Ovary (tissue), 9 donors: ENCODE results near the gene CDK5RAP3. TPM values are rescaled to one million over a fixed set of nuclear protein-coding genes. Genes with fewer than 3 reads are reported as not detected.
"Not testable (repeated sequence)": the region's sequence is repeated elsewhere in the genome, so short reads cannot be mapped to it uniquely, and the experiment has no call there.

Experiments
- DNase-seq, 5 donors: peaks; one replicate each; pipeline ENCODE4 v3.0.0-alpha.2; 2019 to 2020
- H3K27ac ChIP-seq, 2 donors: fragments of 200-600 bp; one replicate each; pipeline versions ENCODE4 v1.5.1 to v1.8.0; 2019 to 2022
- H3K27me3 ChIP-seq: fragments of 200-600 bp; one replicate; pipeline ENCODE4 v1.8.0; 2022
- H3K36me3 ChIP-seq: fragments of 200-600 bp; sonication (generic); one replicate; pipeline ENCODE4 v1.5.1; 2019
- H3K4me1 ChIP-seq: one replicate; pipeline ENCODE4 v1.8.1; 2013; ENCODE audit warnings: mild to moderate bottlenecking, moderate library complexity; ENCODE audit not compliant: insufficient read depth
- H3K4me3 ChIP-seq: fragments of 200-600 bp; sonication (generic); one replicate; pipeline ENCODE4 v1.5.1; 2017
- H3K9me3 ChIP-seq, 2 donors: fragments of 200-600 bp in 1 of 2; sonication (generic) in 1 of 2; one replicate each; pipeline versions ENCODE4 v1.5.1 to v1.8.1; 2013 to 2019; ENCODE audit warnings: mild to moderate bottlenecking in 1 of 2, moderate library complexity in 1 of 2
- EP300 ChIP-seq: sonication (generic); formaldehyde crosslinking; IDR thresholded peaks from one replicate; pipeline ENCODE4 v1.6.1; 2017; ENCODE audit warnings: antibody characterized with exemption
- POLR2A ChIP-seq: fragments of 450-650 bp; IDR thresholded peaks from one replicate; pipeline ENCODE4 v1.6.1; 2017; ENCODE audit warnings: antibody characterized with exemption, mild to moderate bottlenecking, moderate library complexity
- WGBS, 3 donors: extraction: QIAGEN DNeasy Blood & Tissue Kit in 1 of 3; methylation state at CpG; one replicate each; pipeline versions ENCODE4 v1.1.5 to v1.1.7; 2013 to 2017; 5-methylcytosine and 5-hydroxymethylcytosine counted together
- intact Hi-C, 4 donors: fragments of 100-400 bp; cut with DNase I; formaldehyde crosslinking; loops; one replicate each; pipeline versions ENCODE4 v1.11.0 to v1.15.1; 2022 to 2023
- polyA plus RNA-seq, 2 donors: library from polyadenylated mRNA; stranded (reverse); fragments of 200-250 nt in 1 of 2; fragments of 350-450 nt in 1 of 2; fragmentation: Illumina TruSeq in 1 of 2; extraction: RNeasy Lipid Tissue Mini Kit (QIAGEN cat#74804) in 1 of 2; gene quantifications; one replicate each; pipeline ENCODE4 v1.2.3, GENCODE V29; 2013 to 2014
- total RNA-seq, 7 donors: library from RNA; depleted of rRNA in 2 of 7; stranded (reverse); fragments of >200 nt in 2 of 7; fragmentation: NEBNext Ultra II Directional in 3 of 7; extraction: Animal tissue kit (Norgen Biotek cat#: 25700) in 3 of 7; gene quantifications; one replicate each; pipeline versions ENCODE4 v1.1.0 to v1.2.4, GENCODE V29; 2016 to 2023
- TF ChIP-seq, protein P1 (sequence below), 3 donors: fragments of 450-650 bp in 2 of 3; fragments of 200-600 bp in 1 of 3; IDR thresholded peaks; one replicate each; pipeline versions ENCODE4 v1.5.1 to v1.8.0; 2016 to 2022; ENCODE audit warnings: antibody characterized with exemption in 3 of 3, mild to moderate bottlenecking in 1 of 3
- donor health status: DM: no; HTN: no; CAD: no; lungs with moderate emphysema.
- donor health status: DM: no; HTN: no; CAD: no.
- donor health status: Bipolar disorder and iron deficiency.
- donor health status: DM: yes; HTN: yes; CAD: no.
- donor health status: DM: no; HTN: no; CAD: no.
- donor health status: DM: yes; HTN: yes; CAD: no.

Gene CDK5RAP3
- total and polyA plus RNA-seq, 9 donors, result 125 to 197 (median 144) TPM

DNA sequence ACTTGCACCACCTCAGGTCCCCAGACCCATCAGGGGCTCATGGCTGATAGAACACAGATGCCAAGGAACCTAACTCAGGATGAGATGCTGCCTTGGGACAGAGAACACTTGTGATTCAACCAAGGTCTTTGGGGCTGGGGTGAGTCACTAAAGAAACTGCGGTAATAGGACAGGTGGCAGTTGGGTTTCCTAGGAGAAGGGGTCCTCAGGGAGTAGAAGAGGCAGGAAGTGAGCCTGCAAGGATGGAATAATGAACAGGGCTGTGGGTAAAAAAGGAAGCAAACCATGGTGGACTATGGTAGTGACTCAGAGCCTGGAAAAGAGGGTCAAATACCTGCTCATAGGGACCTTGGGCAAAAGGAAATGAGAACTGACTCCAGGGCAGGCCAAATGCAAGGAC lies 36.1 kb upstream of the CDK5RAP3 start:
- no peaks in the 10 kb centered on the region for H3K9me3 ChIP-seq
- TF ChIP-seq EP300 (no peak), POLR2A (no peak)
- TF ChIP-seq, protein P1, sequence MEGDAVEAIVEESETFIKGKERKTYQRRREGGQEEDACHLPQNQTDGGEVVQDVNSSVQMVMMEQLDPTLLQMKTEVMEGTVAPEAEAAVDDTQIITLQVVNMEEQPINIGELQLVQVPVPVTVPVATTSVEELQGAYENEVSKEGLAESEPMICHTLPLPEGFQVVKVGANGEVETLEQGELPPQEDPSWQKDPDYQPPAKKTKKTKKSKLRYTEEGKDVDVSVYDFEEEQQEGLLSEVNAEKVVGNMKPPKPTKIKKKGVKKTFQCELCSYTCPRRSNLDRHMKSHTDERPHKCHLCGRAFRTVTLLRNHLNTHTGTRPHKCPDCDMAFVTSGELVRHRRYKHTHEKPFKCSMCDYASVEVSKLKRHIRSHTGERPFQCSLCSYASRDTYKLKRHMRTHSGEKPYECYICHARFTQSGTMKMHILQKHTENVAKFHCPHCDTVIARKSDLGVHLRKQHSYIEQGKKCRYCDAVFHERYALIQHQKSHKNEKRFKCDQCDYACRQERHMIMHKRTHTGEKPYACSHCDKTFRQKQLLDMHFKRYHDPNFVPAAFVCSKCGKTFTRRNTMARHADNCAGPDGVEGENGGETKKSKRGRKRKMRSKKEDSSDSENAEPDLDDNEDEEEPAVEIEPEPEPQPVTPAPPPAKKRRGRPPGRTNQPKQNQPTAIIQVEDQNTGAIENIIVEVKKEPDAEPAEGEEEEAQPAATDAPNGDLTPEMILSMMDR (IDR thresholded peaks at IDR 0.05), result no peak
- no peak for DNase-seq
- no peaks in the 10 kb centered on the region for H3K36me3 ChIP-seq
- WGBS, 3 donors, result 91 to 96% (median 95%) methylated on average over 1 of the region's 1 CpG
- intact Hi-C loops, result no loop called here
- no peaks in the 10 kb centered on the region for H3K4me1 ChIP-seq
- H3K4me3 ChIP-seq, result no peak overlapping the region
- H3K27me3 ChIP-seq, result no peaks in the 10 kb centered on the region
- H3K27ac ChIP-seq, result no peak overlapping the region

- H3K27ac ChIP-seq, H3K36me3 ChIP-seq, H3K27me3 ChIP-seq, H3K4me1 ChIP-seq, H3K9me3 ChIP-seq, intact Hi-C loops, DNase-seq, H3K4me3 ChIP-seq: not testable (repeated sequence)
- 64 to 82% (median 76%) methylated on average over 3 of the region's 3 CpGs for WGBS, 3 donors
Measured at GRCh38 chr17:47935468-47935867, 35.4 kb upstream of the CDK5RAP3 start.

DNA sequence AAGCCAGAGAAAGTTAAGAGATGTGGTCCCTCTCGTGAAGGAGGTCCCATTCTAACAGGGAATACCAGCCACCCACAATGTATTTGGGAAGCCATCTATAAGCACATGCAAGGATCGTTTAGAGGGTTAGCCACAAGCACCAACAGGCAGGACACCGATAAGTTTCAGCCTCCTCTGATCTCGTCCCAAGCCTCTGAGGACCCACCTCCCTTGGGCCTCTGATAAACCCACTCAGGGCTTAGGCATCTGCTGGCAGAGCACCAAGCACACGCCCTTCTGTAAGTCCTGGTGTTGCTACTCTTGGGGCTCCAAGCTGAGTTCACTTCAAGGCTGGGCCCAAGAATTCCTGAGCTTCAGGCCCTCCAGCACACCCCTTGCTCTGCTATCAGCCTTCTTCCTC lies 35.0 kb upstream of the CDK5RAP3 start:
- H3K27me3 ChIP-seq, result no peaks in the 10 kb centered on the region
- WGBS, 3 donors, result 56 to 76% (median 67%) methylated on average over 5 of the region's 5 CpGs
- no peak overlapping the region for H3K27ac ChIP-seq
- TF ChIP-seq POLR2A (no peak), EP300 (no peak)
- TF ChIP-seq, protein P1 (IDR thresholded peaks at IDR 0.05), result no peak
- intact Hi-C loops, result no loop called here
- no peak overlapping the region for H3K4me3 ChIP-seq
- no peaks in the 10 kb centered on the region for H3K9me3 ChIP-seq
- DNase-seq, result no peak
- H3K36me3 ChIP-seq, result no peaks in the 10 kb centered on the region
- H3K4me1 ChIP-seq, result peaks cover 3% of the 10 kb centered on the region

GRCh38 chr17:47937941-47938340 lies 33.0 kb upstream of the CDK5RAP3 start:
- Histone ChIP-seq H3K27me3 (no peaks in the 10 kb centered on the region), H3K9me3 (no peaks in the 10 kb centered on the region), H3K36me3 (no peaks in the 10 kb centered on the region), H3K4me1 (peaks cover 6% of the 10 kb centered on the region), H3K4me3 (no peak overlapping the region), H3K27ac (no peak overlapping the region)
- WGBS, 3 donors, result 87 to 94% (median 93%) methylated on average over 5 of the region's 5 CpGs
- intact Hi-C loops, result no loop called here
- TF ChIP-seq POLR2A (no peak), EP300 (no peak)
- TF ChIP-seq, protein P1 (IDR thresholded peaks at IDR 0.05), result no peak
- no peak for DNase-seq

- H3K9me3 ChIP-seq, result no peaks in the 10 kb centered on the region
- H3K4me1 ChIP-seq, result peaks cover 6% of the 10 kb centered on the region
- H3K27me3 ChIP-seq, result no peaks in the 10 kb centered on the region
- peak; percentile 86 to 92 (median 89) for DNase-seq
- H3K27ac ChIP-seq, result peak within 1 kb of the TSS; percentile 33 to 61
- TF ChIP-seq POLR2A (peak; percentile 15), EP300 (no peak)
- TF ChIP-seq, protein P1 (IDR thresholded peaks at IDR 0.05), result no peak
- H3K4me3 ChIP-seq, result peak within 1 kb of the TSS; percentile 82
- intact Hi-C loops, result loop anchor here in 1 of 4 donors (10.0 kb wide), 1 partner anchor 47 kb away; the partner anchor contains the start of gene SP2
- 0% methylated on average over 37 to 50 of the region's 50 CpGs for WGBS, 3 donors
- H3K36me3 ChIP-seq, result no peaks in the 10 kb centered on the region
Measured at GRCh38 chr17:47941246-47942095, 29.4 kb upstream of the CDK5RAP3 start, which contains the start of gene PNPO. TSS of gene PNPO (plus strand) at chr17:47941571. CDS start at chr17:47941676, 105 bp downstream.
